Endothelial cell of umbilical vein (primary cell): Measurements from ENCODE around the gene TREM2.

Experiments
- CTCF ChIP-seq, 2 donors: IDR thresholded peaks; 1 replicate in 1 of 2; 2 replicates in 1 of 2; pipeline ENCODE4 v1.5.1; 2011; ENCODE audit warnings: low read length in 2 of 2, mild to moderate bottlenecking in 2 of 2, moderate library complexity in 2 of 2, control low read depth in 1 of 2, inconsistent platforms in 1 of 2, low read depth in 1 of 2; ENCODE audit not compliant: insufficient read depth in 1 of 2; ENCODE audit errors: extremely low read depth in 1 of 2
- EZH2 ChIP-seq: IDR thresholded peaks from 2 replicates; pipeline ENCODE4 v1.6.1; 2012; ENCODE audit warnings: borderline replicate concordance, low read depth, mild to moderate bottlenecking, moderate library complexity, low read length, inconsistent platforms; ENCODE audit not compliant: severe bottlenecking
- MYC ChIP-seq: IDR thresholded peaks from one replicate; pipeline ENCODE4 v1.6.1; 2011; ENCODE audit warnings: mild to moderate bottlenecking, low read depth, low read length
- POLR2A ChIP-seq: IDR thresholded peaks from 2 replicates; pipeline ENCODE4 v1.6.1; 2012; ENCODE audit warnings: low read depth, mild to moderate bottlenecking, control low read depth, low read length
- POLR2AphosphoS5 ChIP-seq: IDR thresholded peaks from 2 replicates; pipeline ENCODE4 v1.6.1; 2012; ENCODE audit warnings: low read depth, mild to moderate bottlenecking, control low read depth, low read length, moderate library complexity; ENCODE audit not compliant: insufficient read depth

DNA sequence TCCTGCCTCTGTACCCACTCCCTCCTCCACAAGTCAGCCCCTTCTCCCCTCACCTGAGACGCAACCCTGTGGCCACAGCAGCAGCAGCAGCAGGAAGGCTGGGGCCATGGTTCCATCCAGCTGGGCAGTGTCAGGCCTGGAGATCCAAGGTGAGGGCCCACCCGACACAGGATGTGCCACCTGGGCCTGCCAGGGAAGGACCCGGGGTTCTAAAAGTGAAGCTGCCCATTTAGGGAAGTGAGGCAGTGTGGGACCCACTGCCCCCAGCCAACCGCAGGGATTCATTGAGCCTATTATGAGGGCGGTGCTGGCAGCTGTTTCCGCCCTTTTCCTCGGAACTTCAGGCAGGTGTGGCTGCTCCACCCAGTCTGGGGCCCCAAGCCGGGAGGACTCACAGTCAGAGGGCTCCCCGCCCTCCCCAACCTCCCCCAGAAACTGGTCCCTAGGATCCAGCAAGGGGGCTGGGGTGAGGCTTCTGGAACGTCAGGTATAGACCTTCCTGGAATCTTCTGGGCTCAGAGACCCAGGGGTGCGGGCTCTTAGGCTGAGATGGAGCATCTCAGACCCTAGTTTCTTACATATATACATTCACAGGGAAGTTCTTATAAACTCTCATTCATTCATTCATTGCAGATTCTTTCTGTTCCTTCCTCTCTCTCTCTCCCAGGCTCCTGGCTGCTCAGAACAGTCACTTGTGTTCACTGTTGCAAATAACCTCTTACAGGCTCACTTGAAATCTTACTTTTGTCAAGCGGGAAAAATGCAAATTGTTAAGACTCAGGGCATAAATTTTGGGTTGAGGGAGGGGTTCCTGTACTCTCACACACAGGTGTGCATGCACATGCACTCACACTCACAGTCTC, 38.2 kb upstream of the TREM2 start, which contains the start of gene TREML2:
- no peak for TF ChIP-seq EZH2
- no peak for TF ChIP-seq POLR2AphosphoS5
- TF ChIP-seq CTCF (IDR thresholded peaks at IDR 0.05; ENCODE audit: extremely low read depth in 1 of 2, insufficient read depth in 1 of 2, low read depth in 1 of 2, low read length in 2 of 2), result no peak
- TF ChIP-seq POLR2A, result no peak
- no peak for TF ChIP-seq MYC
